Ishikawa (cell line): ENCODE results near the gene TMEM91.
A peak's percentile ranks its signal among the peaks of the same experiment; 100 is the strongest.

Source experiments
- CEBPB ChIP-seq: IDR thresholded peaks from 2 replicates; pipeline ENCODE4 v1.6.1; 2012
- CREB1 ChIP-seq: IDR thresholded peaks from 2 replicates; pipeline ENCODE4 v1.6.1; 2012; ENCODE audit warnings: low read depth
- EGR1 ChIP-seq: IDR thresholded peaks from 2 replicates; pipeline ENCODE4 v1.6.1; 2012
- EP300 ChIP-seq: IDR thresholded peaks from 2 replicates; pipeline ENCODE4 v1.6.1; 2012; ENCODE audit warnings: borderline replicate concordance
- FOXM1 ChIP-seq: IDR thresholded peaks from 2 replicates; pipeline ENCODE4 v1.6.1; 2012; ENCODE audit warnings: low read depth, borderline replicate concordance
- MAX ChIP-seq: IDR thresholded peaks from 2 replicates; pipeline ENCODE4 v1.6.1; 2012
- NFIC ChIP-seq: IDR thresholded peaks from 2 replicates; pipeline ENCODE4 v1.6.1; 2012
- RAD21 ChIP-seq: IDR thresholded peaks from 2 replicates; pipeline ENCODE4 v1.6.1; 2012; ENCODE audit warnings: low read depth
- REST ChIP-seq: IDR thresholded peaks from 2 replicates; pipeline ENCODE4 v1.6.1; 2012; ENCODE audit warnings: low read depth, mild to moderate bottlenecking
- TAF1 ChIP-seq: IDR thresholded peaks from 2 replicates; pipeline ENCODE4 v1.6.1; 2012; ENCODE audit warnings: low read depth, mild to moderate bottlenecking
- TCF12 ChIP-seq: IDR thresholded peaks from 2 replicates; pipeline ENCODE4 v1.6.1; 2012; ENCODE audit warnings: low read depth
- TEAD4 ChIP-seq: IDR thresholded peaks from 2 replicates; pipeline ENCODE4 v1.6.1; 2012
- USF1 ChIP-seq: IDR thresholded peaks from 2 replicates; pipeline ENCODE4 v1.6.1; 2012
- YY1 ChIP-seq: IDR thresholded peaks from 2 replicates; pipeline ENCODE4 v1.6.1; 2012; ENCODE audit warnings: low read depth
- ZBTB7A ChIP-seq: IDR thresholded peaks from 2 replicates; pipeline ENCODE4 v1.6.1; 2012; ENCODE audit warnings: low read depth

TMEM91 gene

GRCh38 chr19:41369769-41370168 is 6.6 kb upstream of the TMEM91 start:
- TF ChIP-seq USF1 (no peak), EP300 (no peak), TAF1 (no peak), EGR1 (no peak), CREB1 (no peak), MAX (no peak), RAD21 (no peak), ZBTB7A (no peak), TEAD4 (no peak), TCF12 (no peak), FOXM1 (no peak), YY1 (no peak), NFIC (no peak), REST (no peak), CEBPB (no peak)

GRCh38 chr19:41371541-41371940 is 4.8 kb upstream of the TMEM91 start:
- TF ChIP-seq TAF1 (no peak), FOXM1 (no peak), TEAD4 (no peak), RAD21 (no peak), NFIC (no peak), TCF12 (no peak), USF1 (no peak), EP300 (no peak), REST (no peak), MAX (no peak), ZBTB7A (no peak), CEBPB (no peak), EGR1 (no peak), CREB1 (no peak), YY1 (no peak)

- TF ChIP-seq REST (no peak), TCF12 (no peak), NFIC (no peak), TAF1 (no peak), CEBPB (no peak), TEAD4 (no peak), YY1 (no peak)
These were observed 3.8 kb upstream of the TMEM91 start for GRCh38 chr19:41372501-41372900.

GRCh38 chr19:41373993-41374392 is 2.3 kb upstream of the TMEM91 start:
- TF ChIP-seq YY1 (no peak), EP300 (peak; percentile 24; the same call in 1 of the 2 replicates), TEAD4 (peak; percentile 59; the same call in 1 of the 2 replicates), REST (no peak), FOXM1 (no peak), MAX (peak; percentile 51), NFIC (peak; percentile 99), TAF1 (no peak), USF1 (peak; percentile 12; the same call in 1 of the 2 replicates), CREB1 (no peak), CEBPB (no peak), RAD21 (peak; percentile 15; the same call in 1 of the 2 replicates), TCF12 (peak; percentile 94), EGR1 (no peak), ZBTB7A (no peak)
